C4-2B (cell line): ENCODE data around the gene PI16.

Experiments
- H3K27ac ChIP-seq: fragments of 450-650 bp; 2 replicates; pipeline ENCODE4 v1.5.1; 2017
- CTCF ChIP-seq: fragments of 450-650 bp; conservative IDR thresholded peaks from 2 replicates; pipeline ENCODE4 v1.5.1; 2017; ENCODE audit warnings: mild to moderate bottlenecking
- ZFX ChIP-seq: fragments of 450-650 bp; IDR thresholded peaks from 2 replicates; pipeline ENCODE4 v1.6.1; 2017

Gene PI16

GRCh38 chr6:36977470-36977941 is 23.0 kb downstream of the PI16 start:
- TF ChIP-seq CTCF (no peak; the same call in 1 of the 2 replicates), ZFX (no peak)
- H3K27ac ChIP-seq: no peak overlapping the region

GRCh38 chr6:36978421-36979346 is 24.1 kb downstream of the PI16 start:
- no peak for TF ChIP-seq CTCF
- TF ChIP-seq ZFX: no peak
- H3K27ac ChIP-seq: no peak overlapping the region

GRCh38 chr6:36979347-36979742 is 24.8 kb downstream of the PI16 start:
- TF ChIP-seq CTCF (no peak), ZFX (no peak)
- H3K27ac ChIP-seq: no peak overlapping the region

- H3K27ac ChIP-seq: no peak overlapping the region
- TF ChIP-seq CTCF: no peak
- TF ChIP-seq ZFX: no peak
Measured at GRCh38 chr6:36980129-36980528, 25.6 kb downstream of the PI16 start.

GRCh38 chr6:36980876-36981619 is 26.5 kb downstream of the PI16 start:
- TF ChIP-seq ZFX: no peak
- TF ChIP-seq CTCF: no peak
- H3K27ac ChIP-seq: no peak overlapping the region

- TF ChIP-seq ZFX (no peak), CTCF (no peak)
- H3K27ac ChIP-seq: no peak overlapping the region
Measured at GRCh38 chr6:36983538-36983937, 29.0 kb downstream of the PI16 start.
